HEK293T (cell line): ENCODE measurements around the gene ABCB7.

Experiments used
- CTCF ChIA-PET: fragments of 350-600 bp; formaldehyde crosslinking; extraction: SDS; loops from one replicate; lab custom pipeline; 2021; ENCODE audit warnings: antibody characterized with exemption, inconsistent platforms; lab: Yijun Ruan, JAX
- POLR2A ChIA-PET: fragments of 350-600 bp; formaldehyde crosslinking; extraction: SDS; loops from one replicate; lab custom pipeline; 2020; ENCODE audit warnings: antibody characterized with exemption, inconsistent platforms; lab: Yijun Ruan, JAX
- DNase-seq: peaks from one replicate; pipeline ENCODE4 v3.0.0; 2012; ENCODE audit warnings: mixed read lengths; ENCODE audit errors: extremely low spot score
- ARNT ChIP-seq: fragments of 450-650 bp; IDR thresholded peaks from 2 replicates; pipeline ENCODE4 v1.6.1; 2017; ENCODE audit warnings: mild to moderate bottlenecking
- BHLHE40 ChIP-seq: fragments of 450-650 bp; IDR thresholded peaks from 2 replicates; pipeline ENCODE4 v1.6.1; 2016; ENCODE audit warnings: mild to moderate bottlenecking, moderate library complexity, borderline replicate concordance
- CTBP1 ChIP-seq: fragments of 450-650 bp; IDR thresholded peaks from 2 replicates; pipeline ENCODE4 v1.6.1; 2016; ENCODE audit warnings: borderline replicate concordance
- ELF4 ChIP-seq: fragments of 450-650 bp; IDR thresholded peaks from 2 replicates; pipeline ENCODE4 v1.6.1; 2017; ENCODE audit warnings: antibody characterized with exemption
- FOXA1 ChIP-seq: fragments of 450-650 bp; IDR thresholded peaks from 2 replicates; pipeline ENCODE4 v1.6.1; 2016; ENCODE audit warnings: mild to moderate bottlenecking
- FOXK2 ChIP-seq: fragments of 450-650 bp; IDR thresholded peaks from 2 replicates; pipeline ENCODE4 v1.6.1; 2016; ENCODE audit warnings: mild to moderate bottlenecking
- FOXM1 ChIP-seq: fragments of 450-650 bp; IDR thresholded peaks from 2 replicates; pipeline ENCODE4 v1.6.1; 2017; ENCODE audit warnings: mild to moderate bottlenecking, borderline replicate concordance
- HDGF ChIP-seq: fragments of 450-650 bp; IDR thresholded peaks from 2 replicates; pipeline ENCODE4 v1.6.1; 2017; ENCODE audit warnings: antibody characterized with exemption, borderline replicate concordance
- L3MBTL2 ChIP-seq: fragments of 450-650 bp; conservative IDR thresholded peaks from 2 replicates; pipeline ENCODE4 v1.6.1; 2016; ENCODE audit warnings: mild to moderate bottlenecking
- LEF1 ChIP-seq: fragments of 450-650 bp; IDR thresholded peaks from 2 replicates; pipeline ENCODE4 v1.6.1; 2017; ENCODE audit warnings: mild to moderate bottlenecking, borderline replicate concordance
- NFRKB ChIP-seq: fragments of 450-650 bp; IDR thresholded peaks from 2 replicates; pipeline ENCODE4 v1.6.1; 2016; ENCODE audit warnings: mild to moderate bottlenecking, moderate library complexity
- PKNOX1 ChIP-seq: fragments of 450-650 bp; IDR thresholded peaks from 2 replicates; pipeline ENCODE4 v1.6.1; 2016
- SP1 ChIP-seq: fragments of 450-650 bp; IDR thresholded peaks from 2 replicates; pipeline ENCODE4 v1.6.1; 2017
- SUZ12 ChIP-seq: fragments of 450-650 bp; IDR thresholded peaks from 2 replicates; pipeline ENCODE4 v1.6.1; 2016; ENCODE audit warnings: mild to moderate bottlenecking
- TARDBP ChIP-seq: fragments of 450-650 bp; IDR thresholded peaks from 2 replicates; pipeline ENCODE4 v1.6.1; 2016
- ZNF384 ChIP-seq: fragments of 450-650 bp; IDR thresholded peaks from 2 replicates; pipeline ENCODE4 v1.6.1; 2016

Gene ABCB7

GRCh38 chrX:75113664-75114063 is 42.4 kb downstream of the ABCB7 start:
- ChIA-PET POLR2A (no interaction called here), CTCF (no interaction called here)
- no peak for DNase-seq
- TF ChIP-seq HDGF: no peak
- TF ChIP-seq LEF1: no peak
- no peak for TF ChIP-seq FOXM1
- TF ChIP-seq ELF4: no peak
- no peak for TF ChIP-seq TARDBP
- no peak for TF ChIP-seq BHLHE40

- no peak for TF ChIP-seq NFRKB
- no peak for TF ChIP-seq ZNF384
- TF ChIP-seq SP1: no peak
- ChIA-PET CTCF (no interaction called here), POLR2A (no interaction called here)
Observed at GRCh38 chrX:75107863-75108509, 48.1 kb downstream of the ABCB7 start.

GRCh38 chrX:75106772-75107171 is 49.3 kb downstream of the ABCB7 start:
- no peak for DNase-seq
- ChIA-PET CTCF (no interaction called here), POLR2A (no interaction called here)
- TF ChIP-seq ZNF384 (no peak), NFRKB (no peak), CTBP1 (no peak), HDGF (no peak), SUZ12 (no peak), ARNT (no peak), PKNOX1 (no peak), L3MBTL2 (no peak), FOXM1 (no peak), ELF4 (no peak), FOXK2 (no peak), LEF1 (no peak), BHLHE40 (no peak)

More at GRCh38 chrX:75107863-75108509, 48.1 kb downstream of the ABCB7 start:
- DNase-seq: no peak

GRCh38 chrX:75096331-75096730 is 59.8 kb downstream of the ABCB7 start:
- TF ChIP-seq TARDBP (no peak), FOXM1 (no peak), LEF1 (no peak), BHLHE40 (no peak), SUZ12 (no peak), L3MBTL2 (no peak), ELF4 (no peak), CTBP1 (no peak), HDGF (no peak), PKNOX1 (no peak), FOXA1 (no peak), SP1 (no peak), NFRKB (no peak)
- DNase-seq: no peak
- CTCF ChIA-PET: no interaction called here
- POLR2A ChIA-PET: no interaction called here

- DNase-seq: no peak
- ChIA-PET POLR2A (no interaction called here), CTCF (no interaction called here)
- TF ChIP-seq NFRKB (no peak), SUZ12 (no peak), L3MBTL2 (no peak), LEF1 (no peak), ZNF384 (no peak), FOXA1 (no peak), HDGF (no peak), ARNT (no peak), CTBP1 (no peak)
Observed at GRCh38 chrX:75086731-75087195, 69.3 kb downstream of the ABCB7 start.

- POLR2A ChIA-PET: no interaction called here
Observed at GRCh38 chrX:75084757-75085156, 71.3 kb downstream of the ABCB7 start.

More at GRCh38 chrX:75084757-75085156, 71.3 kb downstream of the ABCB7 start:
- TF ChIP-seq LEF1 (no peak), PKNOX1 (no peak), ZNF384 (no peak), SP1 (no peak), L3MBTL2 (no peak), NFRKB (no peak), TARDBP (no peak), ARNT (no peak), BHLHE40 (no peak), SUZ12 (no peak), HDGF (no peak), FOXM1 (no peak), FOXA1 (no peak), CTBP1 (no peak), FOXK2 (no peak), ELF4 (no peak)
- CTCF ChIA-PET: no interaction called here
- DNase-seq: no peak
